Measurements from ENCODE around the gene GORASP2.

GRCh38 chr2:170925923-170926322 lies 3.1 kb upstream of the GORASP2 start:
- TF ChIP-seq POLR2AphosphoS5 (IDR thresholded peaks at IDR 0.05) (no peak), CTCF (IDR thresholded peaks at IDR 0.05) (no peak), EP300 (IDR thresholded peaks at IDR 0.05) (no peak), POLR2A (IDR thresholded peaks at IDR 0.05) (no peak)
